ENCODE measurements around the gene AURKAIP1. TPM values are rescaled to one million over a fixed set of nuclear protein-coding genes. Genes with fewer than 3 reads are reported as not detected.

AURKAIP1 gene
- total and polyA plus RNA-seq, 4 donors, result 38.4 to 175 (median 97.7) TPM

DNA sequence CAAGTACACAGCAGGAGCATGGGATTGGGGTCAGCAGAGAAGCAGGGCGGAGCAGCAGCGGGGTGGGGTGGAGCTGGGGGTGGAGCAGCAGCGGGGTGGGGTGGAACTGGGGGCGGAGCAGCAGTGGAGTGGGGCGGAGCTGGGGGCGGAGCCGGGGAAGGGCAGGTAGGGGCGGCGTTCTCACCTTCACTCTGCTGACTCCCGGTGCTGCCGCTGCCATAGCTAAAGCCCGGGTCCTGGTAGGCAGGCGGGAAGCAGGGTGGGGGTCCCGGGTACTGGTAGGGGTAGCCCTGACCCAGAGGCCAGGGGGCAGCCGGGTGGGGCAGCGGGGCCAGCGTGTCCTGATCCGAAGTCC lies 37.2 kb downstream of the AURKAIP1 start:
- Histone ChIP-seq H3K36me3 (ENCODE audit: control insufficient read depth in 4 of 4, insufficient read depth in 3 of 4, low read depth in 1 of 4, low read length in 3 of 4) (peaks cover 0 to 31% (median 15%) of the 10 kb centered on the region in 4 donors), H3K27me3 (ENCODE audit: control insufficient read depth in 4 of 4, insufficient read depth in 4 of 4, low read length in 3 of 4) (no peaks in the 10 kb centered on the region), H3K4me3 (ENCODE audit: low read depth in 1 of 3, low read length in 3 of 3) (no peak overlapping the region), H3K9me3 (ENCODE audit: control insufficient read depth in 4 of 4, low read length in 3 of 4) (no peaks in the 10 kb centered on the region), H3K9ac (ENCODE audit: low read depth in 1 of 2, low read length in 2 of 2) (no peak overlapping the region), H3K4me1 (ENCODE audit: control insufficient read depth in 4 of 4, insufficient read depth in 4 of 4, low read length in 3 of 4) (peaks cover 0 to 11% (median 7%) of the 10 kb centered on the region in 4 donors), H3K27ac (ENCODE audit: low read depth in 1 of 2, low read length in 2 of 2) (no peak overlapping the region)
- TF ChIP-seq NR2F2 (IDR thresholded peaks at IDR 0.05), result no peak
- no peak for TF ChIP-seq JUND (IDR thresholded peaks at IDR 0.05)
- TF ChIP-seq, protein P1, sequence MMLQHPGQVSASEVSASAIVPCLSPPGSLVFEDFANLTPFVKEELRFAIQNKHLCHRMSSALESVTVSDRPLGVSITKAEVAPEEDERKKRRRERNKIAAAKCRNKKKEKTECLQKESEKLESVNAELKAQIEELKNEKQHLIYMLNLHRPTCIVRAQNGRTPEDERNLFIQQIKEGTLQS (IDR thresholded peaks at IDR 0.05), result no peak
- no peak for TF ChIP-seq GABPA (IDR thresholded peaks at IDR 0.05 in 1 of 2, conservative IDR thresholded peaks at IDR 0.05 in 1 of 2)
- WGBS, result 82% methylated on average over 18 of the region's 18 CpGs
- no peak for DNase-seq (ENCODE audit: low spot score)

DNA sequence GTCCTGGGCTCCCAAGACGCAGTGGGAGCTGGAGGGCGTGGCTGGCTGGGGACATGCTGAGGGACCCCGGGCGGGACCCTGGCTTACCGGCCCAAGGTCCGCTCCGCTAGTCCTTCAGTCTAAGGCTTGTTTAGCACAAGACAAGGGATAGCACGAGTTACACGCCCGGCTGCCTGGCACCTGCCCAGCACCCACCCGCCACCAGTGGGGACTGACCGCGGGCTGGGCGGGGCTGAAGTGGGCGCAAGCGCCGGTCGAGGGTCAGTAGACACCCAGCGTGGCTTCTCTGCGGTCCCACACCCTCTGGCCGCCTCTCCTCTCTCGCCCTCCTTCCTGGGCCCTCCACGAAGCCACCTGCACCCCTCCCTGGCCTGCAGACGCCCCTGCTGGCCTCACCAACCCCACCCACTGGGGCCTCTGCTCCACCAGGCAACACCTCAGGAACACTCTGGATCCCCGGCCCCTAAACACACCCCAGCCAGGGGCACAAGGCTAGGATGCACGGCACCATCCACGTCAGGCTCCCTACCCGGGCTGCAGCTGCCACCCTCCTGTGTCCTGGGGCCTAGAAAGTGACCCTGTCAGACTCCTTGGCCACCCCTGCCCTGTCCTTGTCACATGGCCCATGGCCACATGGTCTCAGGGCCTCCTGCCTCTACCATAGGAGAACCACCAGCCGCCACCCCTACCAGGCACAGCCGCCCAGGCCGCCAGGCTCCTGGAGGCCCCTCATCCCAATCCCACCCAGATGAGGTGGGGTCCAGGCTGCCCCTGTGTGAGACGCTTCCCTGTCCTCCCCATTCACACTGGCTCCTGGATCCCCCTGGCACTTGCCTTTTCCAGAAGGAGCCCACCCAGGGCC lies 37.8 kb downstream of the AURKAIP1 start:
- 96% methylated on average over 32 of the region's 32 CpGs for WGBS
- Histone ChIP-seq H3K4me1 (ENCODE audit: control insufficient read depth in 4 of 4, insufficient read depth in 4 of 4, low read length in 3 of 4) (peaks cover 5 to 17% (median 11%) of the 10 kb centered on the region in 4 donors), H3K27ac (ENCODE audit: low read depth in 1 of 2, low read length in 2 of 2) (no peak overlapping the region)

More for the DNA sequence above, 37.8 kb downstream of the AURKAIP1 start:
- H3K9ac ChIP-seq (ENCODE audit: low read depth in 1 of 2, low read length in 2 of 2), result no peak overlapping the region
- TF ChIP-seq EGR1 (IDR thresholded peaks at IDR 0.05; ENCODE audit: low read depth in 2 of 2), result no peak
- TF ChIP-seq, protein P2, sequence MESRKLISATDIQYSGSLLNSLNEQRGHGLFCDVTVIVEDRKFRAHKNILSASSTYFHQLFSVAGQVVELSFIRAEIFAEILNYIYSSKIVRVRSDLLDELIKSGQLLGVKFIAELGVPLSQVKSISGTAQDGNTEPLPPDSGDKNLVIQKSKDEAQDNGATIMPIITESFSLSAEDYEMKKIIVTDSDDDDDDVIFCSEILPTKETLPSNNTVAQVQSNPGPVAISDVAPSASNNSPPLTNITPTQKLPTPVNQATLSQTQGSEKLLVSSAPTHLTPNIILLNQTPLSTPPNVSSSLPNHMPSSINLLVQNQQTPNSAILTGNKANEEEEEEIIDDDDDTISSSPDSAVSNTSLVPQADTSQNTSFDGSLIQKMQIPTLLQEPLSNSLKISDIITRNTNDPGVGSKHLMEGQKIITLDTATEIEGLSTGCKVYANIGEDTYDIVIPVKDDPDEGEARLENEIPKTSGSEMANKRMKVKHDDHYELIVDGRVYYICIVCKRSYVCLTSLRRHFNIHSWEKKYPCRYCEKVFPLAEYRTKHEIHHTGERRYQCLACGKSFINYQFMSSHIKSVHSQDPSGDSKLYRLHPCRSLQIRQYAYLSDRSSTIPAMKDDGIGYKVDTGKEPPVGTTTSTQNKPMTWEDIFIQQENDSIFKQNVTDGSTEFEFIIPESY (IDR thresholded peaks at IDR 0.05), result no peak
- no peak for TF ChIP-seq GABPA (IDR thresholded peaks at IDR 0.05 in 1 of 2, conservative IDR thresholded peaks at IDR 0.05 in 1 of 2)
- TF ChIP-seq, protein P3, sequence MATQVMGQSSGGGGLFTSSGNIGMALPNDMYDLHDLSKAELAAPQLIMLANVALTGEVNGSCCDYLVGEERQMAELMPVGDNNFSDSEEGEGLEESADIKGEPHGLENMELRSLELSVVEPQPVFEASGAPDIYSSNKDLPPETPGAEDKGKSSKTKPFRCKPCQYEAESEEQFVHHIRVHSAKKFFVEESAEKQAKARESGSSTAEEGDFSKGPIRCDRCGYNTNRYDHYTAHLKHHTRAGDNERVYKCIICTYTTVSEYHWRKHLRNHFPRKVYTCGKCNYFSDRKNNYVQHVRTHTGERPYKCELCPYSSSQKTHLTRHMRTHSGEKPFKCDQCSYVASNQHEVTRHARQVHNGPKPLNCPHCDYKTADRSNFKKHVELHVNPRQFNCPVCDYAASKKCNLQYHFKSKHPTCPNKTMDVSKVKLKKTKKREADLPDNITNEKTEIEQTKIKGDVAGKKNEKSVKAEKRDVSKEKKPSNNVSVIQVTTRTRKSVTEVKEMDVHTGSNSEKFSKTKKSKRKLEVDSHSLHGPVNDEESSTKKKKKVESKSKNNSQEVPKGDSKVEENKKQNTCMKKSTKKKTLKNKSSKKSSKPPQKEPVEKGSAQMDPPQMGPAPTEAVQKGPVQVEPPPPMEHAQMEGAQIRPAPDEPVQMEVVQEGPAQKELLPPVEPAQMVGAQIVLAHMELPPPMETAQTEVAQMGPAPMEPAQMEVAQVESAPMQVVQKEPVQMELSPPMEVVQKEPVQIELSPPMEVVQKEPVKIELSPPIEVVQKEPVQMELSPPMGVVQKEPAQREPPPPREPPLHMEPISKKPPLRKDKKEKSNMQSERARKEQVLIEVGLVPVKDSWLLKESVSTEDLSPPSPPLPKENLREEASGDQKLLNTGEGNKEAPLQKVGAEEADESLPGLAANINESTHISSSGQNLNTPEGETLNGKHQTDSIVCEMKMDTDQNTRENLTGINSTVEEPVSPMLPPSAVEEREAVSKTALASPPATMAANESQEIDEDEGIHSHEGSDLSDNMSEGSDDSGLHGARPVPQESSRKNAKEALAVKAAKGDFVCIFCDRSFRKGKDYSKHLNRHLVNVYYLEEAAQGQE (IDR thresholded peaks at IDR 0.05), result no peak
- TF ChIP-seq, protein P1 (IDR thresholded peaks at IDR 0.05), result no peak
- TF ChIP-seq, protein P4, sequence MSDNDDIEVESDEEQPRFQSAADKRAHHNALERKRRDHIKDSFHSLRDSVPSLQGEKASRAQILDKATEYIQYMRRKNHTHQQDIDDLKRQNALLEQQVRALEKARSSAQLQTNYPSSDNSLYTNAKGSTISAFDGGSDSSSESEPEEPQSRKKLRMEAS (IDR thresholded peaks at IDR 0.05), result no peak
- TF ChIP-seq, protein P5, sequence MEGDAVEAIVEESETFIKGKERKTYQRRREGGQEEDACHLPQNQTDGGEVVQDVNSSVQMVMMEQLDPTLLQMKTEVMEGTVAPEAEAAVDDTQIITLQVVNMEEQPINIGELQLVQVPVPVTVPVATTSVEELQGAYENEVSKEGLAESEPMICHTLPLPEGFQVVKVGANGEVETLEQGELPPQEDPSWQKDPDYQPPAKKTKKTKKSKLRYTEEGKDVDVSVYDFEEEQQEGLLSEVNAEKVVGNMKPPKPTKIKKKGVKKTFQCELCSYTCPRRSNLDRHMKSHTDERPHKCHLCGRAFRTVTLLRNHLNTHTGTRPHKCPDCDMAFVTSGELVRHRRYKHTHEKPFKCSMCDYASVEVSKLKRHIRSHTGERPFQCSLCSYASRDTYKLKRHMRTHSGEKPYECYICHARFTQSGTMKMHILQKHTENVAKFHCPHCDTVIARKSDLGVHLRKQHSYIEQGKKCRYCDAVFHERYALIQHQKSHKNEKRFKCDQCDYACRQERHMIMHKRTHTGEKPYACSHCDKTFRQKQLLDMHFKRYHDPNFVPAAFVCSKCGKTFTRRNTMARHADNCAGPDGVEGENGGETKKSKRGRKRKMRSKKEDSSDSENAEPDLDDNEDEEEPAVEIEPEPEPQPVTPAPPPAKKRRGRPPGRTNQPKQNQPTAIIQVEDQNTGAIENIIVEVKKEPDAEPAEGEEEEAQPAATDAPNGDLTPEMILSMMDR (IDR thresholded peaks at IDR 0.05; ENCODE audit: low read depth, low read length, missing input control), result no peak
- no peak for TF ChIP-seq JUND (IDR thresholded peaks at IDR 0.05)
- H3K36me3 ChIP-seq (ENCODE audit: control insufficient read depth in 4 of 4, insufficient read depth in 3 of 4, low read depth in 1 of 4, low read length in 3 of 4), result peaks cover 0 to 31% (median 15%) of the 10 kb centered on the region in 4 donors
- no peak for DNase-seq (ENCODE audit: low spot score)
- no peaks in the 10 kb centered on the region for H3K9me3 ChIP-seq (ENCODE audit: control insufficient read depth in 4 of 4, low read length in 3 of 4)
- no peaks in the 10 kb centered on the region for H3K27me3 ChIP-seq (ENCODE audit: control insufficient read depth in 4 of 4, insufficient read depth in 4 of 4, low read length in 3 of 4)
- H3K4me3 ChIP-seq (ENCODE audit: low read depth in 1 of 3, low read length in 3 of 3), result no peak overlapping the region

Measured in liver (tissue), 9 donors.